Measurements from ENCODE around the gene IMPDH2.

IMPDH2 gene

DNA sequence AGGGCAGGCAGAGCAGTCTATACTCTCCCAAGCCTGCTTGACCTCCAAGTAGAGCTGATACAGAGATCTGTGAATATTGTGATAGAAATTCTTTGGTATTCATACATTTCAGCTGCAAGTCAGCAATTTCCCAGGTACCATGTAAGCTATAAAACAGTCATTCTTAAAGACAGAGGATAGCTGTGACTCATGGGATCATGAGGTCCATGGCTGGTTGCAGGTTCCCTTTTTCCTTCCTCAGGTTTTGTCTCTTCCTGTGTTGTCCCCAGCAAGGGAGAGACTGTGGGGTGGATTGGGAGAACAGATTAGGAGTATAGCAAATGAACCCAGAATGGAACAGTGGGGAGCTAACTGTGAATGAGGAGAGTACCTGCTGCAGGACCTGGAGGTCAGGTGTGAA, 44.5 kb downstream of the IMPDH2 start:
- DNase-seq (ENCODE audit: low read depth): no peak
- TF ChIP-seq POLR2A (IDR thresholded peaks at IDR 0.05; ENCODE audit: extremely low read depth, insufficient read length): no peak
- TF ChIP-seq, protein P1, sequence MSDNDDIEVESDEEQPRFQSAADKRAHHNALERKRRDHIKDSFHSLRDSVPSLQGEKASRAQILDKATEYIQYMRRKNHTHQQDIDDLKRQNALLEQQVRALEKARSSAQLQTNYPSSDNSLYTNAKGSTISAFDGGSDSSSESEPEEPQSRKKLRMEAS (IDR thresholded peaks at IDR 0.05; ENCODE audit: low read depth, low read length): no peak
- TF ChIP-seq, protein P2, sequence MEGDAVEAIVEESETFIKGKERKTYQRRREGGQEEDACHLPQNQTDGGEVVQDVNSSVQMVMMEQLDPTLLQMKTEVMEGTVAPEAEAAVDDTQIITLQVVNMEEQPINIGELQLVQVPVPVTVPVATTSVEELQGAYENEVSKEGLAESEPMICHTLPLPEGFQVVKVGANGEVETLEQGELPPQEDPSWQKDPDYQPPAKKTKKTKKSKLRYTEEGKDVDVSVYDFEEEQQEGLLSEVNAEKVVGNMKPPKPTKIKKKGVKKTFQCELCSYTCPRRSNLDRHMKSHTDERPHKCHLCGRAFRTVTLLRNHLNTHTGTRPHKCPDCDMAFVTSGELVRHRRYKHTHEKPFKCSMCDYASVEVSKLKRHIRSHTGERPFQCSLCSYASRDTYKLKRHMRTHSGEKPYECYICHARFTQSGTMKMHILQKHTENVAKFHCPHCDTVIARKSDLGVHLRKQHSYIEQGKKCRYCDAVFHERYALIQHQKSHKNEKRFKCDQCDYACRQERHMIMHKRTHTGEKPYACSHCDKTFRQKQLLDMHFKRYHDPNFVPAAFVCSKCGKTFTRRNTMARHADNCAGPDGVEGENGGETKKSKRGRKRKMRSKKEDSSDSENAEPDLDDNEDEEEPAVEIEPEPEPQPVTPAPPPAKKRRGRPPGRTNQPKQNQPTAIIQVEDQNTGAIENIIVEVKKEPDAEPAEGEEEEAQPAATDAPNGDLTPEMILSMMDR (IDR thresholded peaks at IDR 0.05; ENCODE audit: low read depth, low read length): no peak
- TF ChIP-seq MYC (IDR thresholded peaks at IDR 0.05; ENCODE audit: low read depth, low read length): no peak
- no peak overlapping the region for H3K4me3 ChIP-seq (ENCODE audit: low read depth, low read length)

DNA sequence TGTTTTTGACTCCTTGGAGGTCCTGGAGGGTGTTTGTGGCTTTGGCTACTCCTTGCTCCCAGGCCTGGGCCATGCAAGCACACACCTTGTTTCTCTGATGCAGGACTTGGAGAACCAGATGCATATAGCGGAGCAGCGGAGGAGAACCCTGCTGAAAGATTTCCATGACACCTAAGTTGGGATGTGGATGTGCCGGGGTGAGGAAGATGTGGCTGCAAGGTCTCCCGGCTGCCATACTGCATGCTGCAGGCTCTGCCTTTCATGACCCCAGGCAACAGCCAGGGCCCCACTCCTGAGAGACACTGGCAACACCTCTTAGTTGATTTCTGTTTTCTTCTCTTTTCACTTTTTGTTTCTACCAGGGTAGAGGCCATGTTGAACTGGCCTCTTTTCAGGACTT, 46.1 kb downstream of the IMPDH2 start:
- no peak for TF ChIP-seq MYC (IDR thresholded peaks at IDR 0.05; ENCODE audit: low read depth, low read length)
- TF ChIP-seq, protein P1 (IDR thresholded peaks at IDR 0.05; ENCODE audit: low read depth, low read length): no peak
- TF ChIP-seq, protein P2 (IDR thresholded peaks at IDR 0.05; ENCODE audit: low read depth, low read length): no peak
- TF ChIP-seq POLR2A (IDR thresholded peaks at IDR 0.05; ENCODE audit: extremely low read depth, insufficient read length): no peak
- no peak for DNase-seq (ENCODE audit: low read depth)

DNA sequence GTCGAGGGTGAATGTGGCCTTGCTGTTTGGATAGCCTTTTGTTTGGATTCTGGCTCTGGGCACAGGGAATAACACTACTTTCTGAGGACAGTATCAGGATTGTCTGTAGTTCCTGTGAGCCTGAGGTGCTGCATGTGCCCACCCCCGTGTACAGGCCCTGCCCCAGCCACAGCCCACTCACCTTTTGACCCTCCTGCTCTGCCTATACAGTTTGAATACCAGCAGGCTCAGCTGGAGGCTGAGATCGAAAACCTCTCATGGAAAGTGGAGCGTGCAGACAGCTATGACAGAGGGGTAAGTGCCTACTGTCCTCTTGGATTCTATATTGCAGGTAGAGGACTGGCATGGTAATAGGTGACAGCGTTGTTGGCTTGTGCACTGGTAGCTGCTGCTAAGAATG, 46.5 kb downstream of the IMPDH2 start:
- no peak for DNase-seq (ENCODE audit: low read depth)
- TF ChIP-seq, protein P2 (IDR thresholded peaks at IDR 0.05; ENCODE audit: low read depth, low read length): no peak
- TF ChIP-seq MYC (IDR thresholded peaks at IDR 0.05; ENCODE audit: low read depth, low read length): no peak
- TF ChIP-seq, protein P1 (IDR thresholded peaks at IDR 0.05; ENCODE audit: low read depth, low read length): no peak
- TF ChIP-seq POLR2A (IDR thresholded peaks at IDR 0.05; ENCODE audit: extremely low read depth, insufficient read length): no peak
- H3K4me3 ChIP-seq (ENCODE audit: low read depth, low read length): no peak overlapping the region

More for the DNA sequence above, 46.1 kb downstream of the IMPDH2 start:
- no peak overlapping the region for H3K4me3 ChIP-seq (ENCODE audit: low read depth, low read length)

DNA sequence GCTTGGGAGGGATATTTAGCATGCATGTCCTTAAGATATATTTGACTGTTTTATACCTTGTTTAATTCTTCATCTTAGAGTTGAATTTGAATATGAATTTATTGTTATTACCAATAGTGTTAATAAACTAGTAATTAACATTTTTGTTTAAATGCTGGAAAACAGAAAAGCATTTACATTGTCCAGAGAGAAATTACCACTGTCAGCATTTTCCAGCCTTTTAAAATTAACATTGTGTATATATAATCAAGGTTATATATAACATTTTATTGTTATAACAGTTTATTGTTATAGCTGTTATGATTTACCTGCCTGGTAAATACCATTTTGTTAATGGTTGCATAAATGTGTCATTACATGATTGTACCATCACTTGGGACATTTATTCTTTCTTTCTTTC, 47.2 kb downstream of the IMPDH2 start:
- no peak for DNase-seq (ENCODE audit: low read depth)
- no peak overlapping the region for H3K4me3 ChIP-seq (ENCODE audit: low read depth, low read length)
- TF ChIP-seq, protein P1 (IDR thresholded peaks at IDR 0.05; ENCODE audit: low read depth, low read length): no peak
- TF ChIP-seq, protein P2 (IDR thresholded peaks at IDR 0.05; ENCODE audit: low read depth, low read length): no peak
- TF ChIP-seq MYC (IDR thresholded peaks at IDR 0.05; ENCODE audit: low read depth, low read length) (no peak), POLR2A (IDR thresholded peaks at IDR 0.05; ENCODE audit: extremely low read depth, insufficient read length) (no peak)

DNA sequence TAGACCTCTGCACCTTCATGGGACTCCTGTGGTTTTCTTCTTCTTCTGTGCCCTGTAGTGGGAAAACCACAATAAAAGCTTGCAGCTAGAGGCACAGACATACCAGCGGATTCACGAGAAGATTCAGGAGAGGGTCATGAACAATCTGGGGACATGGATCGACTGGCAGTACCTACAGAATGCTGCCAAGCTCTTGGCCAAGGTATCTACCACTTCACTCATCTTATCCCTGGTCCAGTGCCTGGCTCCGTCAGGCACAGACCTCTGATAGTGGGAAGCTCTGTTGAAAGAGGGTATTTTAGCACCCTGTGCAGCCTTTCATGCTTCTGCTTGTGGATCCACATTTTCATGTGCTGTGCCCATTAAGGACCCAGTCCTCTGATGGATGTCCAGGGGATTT, 48.9 kb downstream of the IMPDH2 start:
- DNase-seq (ENCODE audit: low read depth): no peak

More for the DNA sequence above, 48.9 kb downstream of the IMPDH2 start:
- no peak for TF ChIP-seq MYC (IDR thresholded peaks at IDR 0.05; ENCODE audit: low read depth, low read length)
- TF ChIP-seq, protein P1 (IDR thresholded peaks at IDR 0.05; ENCODE audit: low read depth, low read length): no peak
- TF ChIP-seq, protein P2 (IDR thresholded peaks at IDR 0.05; ENCODE audit: low read depth, low read length): no peak
- TF ChIP-seq POLR2A (IDR thresholded peaks at IDR 0.05; ENCODE audit: extremely low read depth, insufficient read length): no peak
- H3K4me3 ChIP-seq (ENCODE audit: low read depth, low read length): no peak overlapping the region

All from NB4 (cell line).